Activated CD8-positive, alpha-beta memory T cell treated with anti-CD3 and anti-CD28 coated beads for 24 hours (primary cell): Measurements from ENCODE around the gene PLOD2.
"Not testable (repeated sequence)": the region's sequence is repeated elsewhere in the genome, so short reads cannot be mapped to it uniquely, and the experiment has no call there.

ENCODE experiments used
- DNase-seq: peaks from one replicate; pipeline ENCODE4 v3.0.0-alpha.2; 2020

The PLOD2 gene

GRCh38 chr3:146134348-146135117 lies 26.5 kb downstream of the PLOD2 start:
- DNase-seq: no peak

DNA sequence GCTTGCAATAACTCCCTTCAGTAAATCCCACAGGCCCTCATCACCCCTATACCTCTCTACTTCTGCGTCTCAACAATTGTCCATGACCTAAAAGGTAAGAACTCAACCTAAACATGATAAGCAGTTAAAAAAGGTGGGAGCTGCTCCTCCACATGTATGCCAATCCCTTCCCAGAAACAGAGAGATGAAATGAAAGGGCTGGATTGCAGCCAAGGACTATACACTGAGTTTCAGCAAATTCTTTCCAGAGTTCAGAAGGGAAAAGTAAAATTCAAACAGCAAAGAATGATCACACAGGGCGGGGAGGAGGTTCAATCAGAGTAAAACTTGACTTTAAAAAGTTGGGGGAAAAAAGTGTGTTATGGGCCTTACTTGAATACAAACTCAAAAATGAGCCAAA lies 27.5 kb downstream of the PLOD2 start:
- DNase-seq: no peak

DNA sequence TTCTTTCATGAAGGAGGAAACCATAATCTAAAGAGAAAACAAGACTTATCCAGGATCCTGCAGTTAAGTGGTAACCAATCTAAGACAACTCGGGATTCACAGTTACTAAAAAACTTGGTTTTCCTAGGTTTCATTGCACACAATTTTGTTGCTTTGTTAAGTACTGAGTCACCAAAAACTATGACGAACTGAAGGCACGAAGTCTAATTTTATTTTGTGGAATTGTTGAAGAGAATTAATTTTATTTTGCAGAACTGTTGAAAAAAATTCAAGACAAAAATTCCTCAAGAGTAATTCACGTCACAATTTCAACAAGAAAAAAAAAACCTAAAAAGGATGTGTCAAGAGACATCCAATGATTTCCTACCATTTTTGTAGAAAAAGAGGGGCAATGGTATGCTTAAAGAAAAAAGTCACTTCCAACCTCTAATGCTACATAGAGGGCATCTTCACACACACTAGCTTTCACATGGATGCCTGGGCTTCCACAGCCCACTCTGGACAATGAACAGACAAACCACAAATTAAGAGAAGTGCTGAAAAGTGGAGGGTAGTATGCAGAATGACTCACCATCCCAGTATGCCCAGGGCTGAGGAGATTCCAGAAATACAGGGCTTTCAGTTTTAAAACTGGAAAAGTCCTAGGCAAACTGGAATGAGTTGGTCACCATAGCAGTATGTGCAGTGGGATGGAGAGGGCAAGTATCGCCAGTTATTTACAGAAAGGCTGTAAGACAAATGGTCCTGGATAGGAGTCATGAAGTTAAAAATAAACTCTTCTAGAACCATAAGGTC lies 29.2 kb downstream of the PLOD2 start:
- no peak for DNase-seq

DNA sequence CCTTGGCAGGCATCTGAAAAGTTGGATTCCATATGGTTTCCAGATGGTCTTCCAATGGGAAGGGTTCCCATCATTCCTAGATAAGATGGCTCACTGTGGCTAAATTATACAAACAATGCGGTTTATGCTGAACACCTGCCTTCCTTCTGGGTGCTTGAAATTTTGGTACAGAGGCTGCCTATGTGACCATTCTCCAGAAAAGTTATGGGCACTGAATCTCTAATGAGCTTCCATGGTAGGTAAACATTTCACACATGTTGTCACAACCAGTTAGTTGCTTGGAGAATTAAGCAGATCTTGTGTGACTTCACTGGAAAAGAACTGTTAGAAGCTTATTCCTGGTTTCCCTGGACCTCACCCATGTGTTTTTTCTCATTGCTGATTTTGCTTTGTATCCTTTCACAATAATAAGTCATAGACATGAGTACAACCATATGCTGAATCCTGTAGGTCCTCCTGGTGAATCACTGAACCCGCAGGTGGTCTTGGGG lies 30.1 kb downstream of the PLOD2 start:
- no peak for DNase-seq

DNA sequence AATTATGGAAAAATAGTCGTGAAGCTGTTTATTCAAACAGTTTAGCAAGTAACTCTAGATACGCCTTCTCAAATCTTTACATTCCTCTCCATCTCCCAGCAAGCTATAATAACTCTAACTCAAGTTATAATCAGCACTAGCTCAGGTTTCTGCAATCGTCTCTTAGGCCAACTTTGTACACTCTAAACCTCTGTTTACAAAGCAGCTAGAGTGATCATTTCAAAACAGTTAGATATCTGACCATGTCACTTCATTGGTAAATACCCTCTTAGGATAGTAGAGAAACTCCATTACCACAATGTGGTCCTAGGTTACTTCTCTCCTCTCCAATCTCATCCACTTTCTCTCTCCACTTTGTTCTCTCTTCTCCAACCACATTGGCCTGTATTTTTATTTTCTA lies 31.2 kb downstream of the PLOD2 start:
- DNase-seq: no peak

DNA sequence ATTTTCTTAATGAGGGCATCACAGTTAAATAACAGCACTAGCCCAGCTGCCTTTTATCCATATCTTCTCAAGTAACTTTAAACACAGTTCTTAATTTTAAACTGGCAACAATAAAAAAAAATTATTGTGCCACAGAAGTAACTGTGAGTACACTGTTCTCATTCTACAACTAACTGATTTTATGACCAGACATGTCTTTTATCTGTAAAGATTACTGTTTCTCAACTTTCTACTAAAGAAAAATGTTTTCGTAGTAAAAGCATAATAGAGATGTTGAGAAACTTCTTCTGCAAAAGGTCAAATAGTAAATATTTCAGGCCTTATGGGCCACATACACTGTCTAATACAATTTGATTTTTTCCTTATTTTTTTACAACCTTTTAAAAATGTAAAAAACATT lies 32.0 kb downstream of the PLOD2 start:
- DNase-seq: no peak

DNA sequence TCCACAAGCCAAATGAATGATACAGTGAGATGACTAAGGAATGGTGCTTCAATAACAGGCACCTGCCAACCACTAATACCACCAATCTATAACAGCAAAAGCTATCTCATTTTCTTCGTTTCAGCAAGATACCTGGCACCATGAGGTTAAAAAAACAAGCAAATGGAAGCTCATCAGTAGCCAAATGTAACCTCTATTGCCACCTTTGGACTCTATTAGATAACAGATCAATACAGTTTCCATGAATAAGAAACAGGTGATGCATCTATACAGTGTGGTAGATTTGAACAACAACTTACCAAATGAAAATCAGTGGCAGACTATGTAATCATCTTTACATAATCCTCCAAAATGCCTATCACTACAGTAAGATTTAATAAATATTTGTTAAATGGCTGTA lies 32.8 kb downstream of the PLOD2 start:
- no peak for DNase-seq

DNA sequence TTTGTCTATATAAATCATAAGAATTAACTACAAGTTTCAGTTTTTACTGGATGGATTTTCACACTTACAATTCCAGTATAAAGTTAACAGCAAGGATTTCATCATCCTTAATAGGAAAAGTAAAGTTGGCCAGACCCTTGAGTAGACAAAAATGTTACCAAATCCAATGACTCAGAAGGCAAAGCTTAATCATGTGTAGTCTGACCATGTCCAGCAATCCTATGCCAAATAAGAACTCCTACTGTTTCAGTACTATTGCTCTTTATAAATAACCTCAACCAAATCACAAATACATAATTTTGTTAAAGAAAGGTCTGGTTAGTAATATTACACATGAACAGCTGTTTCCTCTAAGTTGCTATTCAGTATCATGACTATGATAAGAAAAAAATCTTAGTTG lies 35.0 kb downstream of the PLOD2 start:
- DNase-seq: no peak

DNA sequence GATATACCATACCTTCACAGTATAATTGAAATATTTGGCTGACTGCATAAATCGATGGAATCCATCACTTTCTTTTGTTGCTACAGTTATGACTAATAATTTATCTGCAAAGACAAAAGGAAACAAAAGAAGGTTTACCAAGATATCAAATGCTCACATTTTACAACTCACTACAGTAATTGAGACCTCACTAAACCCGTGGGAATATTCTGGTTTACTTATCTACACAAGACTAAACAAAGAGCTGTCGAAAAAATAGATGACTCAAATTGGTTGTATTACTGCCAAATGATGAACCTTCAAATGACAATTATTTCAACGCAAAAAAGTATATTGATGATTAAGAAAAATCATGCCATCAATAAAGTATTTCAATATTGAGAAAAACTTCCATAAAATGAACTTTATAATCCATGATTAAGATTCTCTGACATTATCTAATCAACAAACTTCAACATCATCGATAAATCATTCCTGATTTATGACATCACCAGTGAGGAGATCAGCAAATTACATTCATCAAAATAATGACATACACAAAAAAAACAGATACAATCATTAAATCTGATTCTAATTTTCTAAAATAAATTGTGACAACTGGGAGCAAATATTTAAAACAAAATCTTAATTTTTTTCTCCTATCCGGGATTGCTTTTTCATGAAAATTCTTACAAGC lies 36.7 kb downstream of the PLOD2 start:
- no peak for DNase-seq

GRCh38 chr3:146117406-146118285 lies 43.3 kb downstream of the PLOD2 start:
- no peak for DNase-seq

DNA sequence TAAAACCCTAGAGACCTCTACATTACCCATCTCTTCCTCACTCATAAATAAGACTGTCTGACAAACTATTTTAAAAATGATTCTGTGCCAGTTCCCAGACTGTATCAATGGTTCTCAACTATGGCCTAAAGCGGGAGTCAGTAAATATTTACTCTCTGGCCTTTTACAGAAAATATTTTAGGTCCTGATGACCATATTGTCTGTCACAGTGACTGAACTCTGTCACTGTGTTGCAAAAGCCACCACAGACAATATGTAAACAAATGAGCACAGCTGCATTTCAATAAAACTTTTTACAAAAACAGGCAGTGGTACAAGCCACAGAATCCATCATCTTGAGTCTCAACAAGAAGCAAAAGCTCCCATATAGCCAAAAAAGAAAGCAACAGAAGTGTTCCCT lies 45.4 kb downstream of the PLOD2 start:
- DNase-seq: no peak

- not testable (repeated sequence) for DNase-seq
These were observed 47.2 kb downstream of the PLOD2 start for GRCh38 chr3:146113804-146114203.

DNA sequence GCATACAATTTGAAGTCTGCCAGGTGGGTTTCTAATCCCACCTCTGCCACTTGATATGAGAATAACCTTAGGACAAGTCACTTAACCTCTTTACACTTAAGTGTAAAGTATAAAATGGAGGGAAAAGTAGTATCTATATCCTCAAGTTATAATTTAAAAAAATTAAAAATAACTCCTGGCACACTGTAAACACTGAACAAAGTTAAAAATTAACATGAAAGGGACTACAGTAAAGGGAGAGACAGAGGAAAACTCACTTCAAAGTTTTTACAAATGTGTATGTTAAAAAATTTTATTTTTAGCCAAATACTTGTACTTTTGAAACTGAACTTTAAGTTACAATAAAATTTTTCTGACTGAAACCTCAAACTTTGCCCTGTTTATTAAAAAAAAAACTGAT lies 49.6 kb downstream of the PLOD2 start:
- no peak for DNase-seq

GRCh38 chr3:146110161-146110560 lies 50.8 kb downstream of the PLOD2 start:
- DNase-seq: no peak

- no peak for DNase-seq
These were observed 54.0 kb downstream of the PLOD2 start for GRCh38 chr3:146106986-146107385.

GRCh38 chr3:146104068-146104467 lies 56.9 kb downstream of the PLOD2 start:
- no peak for DNase-seq

- no peak for DNase-seq
These were observed 58.1 kb downstream of the PLOD2 start for GRCh38 chr3:146102885-146103284.

DNA sequence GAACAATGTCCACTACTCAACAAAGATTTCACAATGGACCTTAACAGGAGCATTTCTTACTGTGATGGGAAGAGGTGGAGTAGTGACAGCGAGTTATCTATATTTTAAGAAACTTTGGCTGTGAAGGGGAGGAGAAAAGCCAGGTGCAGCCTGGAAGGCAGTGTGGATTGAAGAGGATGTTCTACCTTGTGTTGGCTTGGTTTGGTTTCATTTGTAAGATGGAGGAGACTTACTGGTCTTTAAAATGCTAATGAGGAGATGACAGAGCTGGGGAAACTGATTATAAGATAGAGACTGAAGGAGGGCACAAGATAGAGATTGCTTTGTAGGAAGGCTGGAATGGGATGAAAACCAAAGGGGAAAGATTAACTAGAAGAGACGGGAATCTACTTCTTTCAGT lies 59.4 kb downstream of the PLOD2 start:
- DNase-seq: no peak

GRCh38 chr3:146100825-146101444 lies 60.0 kb downstream of the PLOD2 start:
- DNase-seq: no peak

DNA sequence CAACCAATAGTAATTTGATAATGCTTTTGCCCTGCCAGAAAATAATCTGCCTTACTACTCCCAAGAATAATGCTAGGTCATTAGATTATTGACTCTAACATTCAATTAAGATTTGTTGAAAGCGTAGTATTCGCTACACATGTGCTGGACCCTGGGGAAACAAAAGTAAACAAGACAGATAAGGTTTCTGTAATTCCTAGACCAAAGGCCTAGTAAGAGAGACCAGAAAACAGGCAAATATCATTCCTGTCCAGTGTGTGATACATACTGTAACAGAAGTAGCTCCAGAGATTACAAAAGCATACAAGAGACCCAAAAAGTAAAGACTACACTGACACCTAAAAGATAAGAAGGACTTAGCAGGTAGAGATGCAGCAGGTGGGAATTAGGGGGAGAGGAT lies 60.8 kb downstream of the PLOD2 start:
- DNase-seq: no peak

- DNase-seq: no peak
These were observed 61.7 kb downstream of the PLOD2 start for GRCh38 chr3:146099316-146099715.

DNA sequence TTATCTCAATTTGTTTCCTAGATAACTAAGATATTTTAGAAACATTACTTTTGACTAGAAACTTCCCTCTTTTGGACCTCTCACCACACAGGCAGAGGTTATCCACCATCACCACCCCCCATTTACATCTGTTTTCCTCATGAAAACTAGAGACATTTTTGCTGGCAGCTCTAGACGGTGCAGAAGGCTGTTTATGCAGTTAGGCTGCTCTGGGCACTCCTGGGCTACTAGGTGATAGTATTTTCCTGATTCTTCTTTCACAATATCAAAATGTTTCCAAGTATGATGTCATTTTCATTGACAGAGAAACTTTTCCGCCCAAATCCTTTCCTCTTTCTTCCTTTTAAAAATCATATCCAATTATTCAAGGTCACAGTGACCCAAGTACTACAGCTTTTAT lies 67.1 kb downstream of the PLOD2 start:
- no peak for DNase-seq
